Muscle of back (tissue), 11 donors: ENCODE measurements around the gene CDKAL1. TPM values are rescaled to one million over a fixed set of nuclear protein-coding genes. Genes with fewer than 3 reads are reported as not detected.

Experiments used
- DNase-seq, 3 donors: peaks; one replicate each; pipeline versions ENCODE4 v3.0.0 to v3.0.0-alpha.2; 2013
- polyA plus RNA-seq, 10 donors: library from polyadenylated mRNA; unstranded; fragments of 120-200 nt; gene quantifications; one replicate each; pipeline ENCODE4 v1.2.1, GENCODE V29; 2013; ENCODE audit not compliant: insufficient read length in 10 of 10

Gene CDKAL1
- polyA plus RNA-seq, 10 donors, result 10.7 to 17.1 (median 13.9) TPM

- no peak for DNase-seq
Observed at GRCh38 chr6:20673458-20673857, 139.2 kb downstream of the CDKAL1 start.

GRCh38 chr6:20674664-20675063, 140.4 kb downstream of the CDKAL1 start:
- no peak for DNase-seq

GRCh38 chr6:20678831-20679352, 144.6 kb downstream of the CDKAL1 start:
- DNase-seq, result no peak

GRCh38 chr6:20680697-20681165, 146.5 kb downstream of the CDKAL1 start:
- no peak for DNase-seq

- no peak for DNase-seq
Observed at GRCh38 chr6:20681243-20681684, 147.0 kb downstream of the CDKAL1 start.

- no peak for DNase-seq
Observed at GRCh38 chr6:20684474-20684873, 150.2 kb downstream of the CDKAL1 start.

- DNase-seq, result no peak
Observed at GRCh38 chr6:20686142-20686541, 151.9 kb downstream of the CDKAL1 start.

DNA sequence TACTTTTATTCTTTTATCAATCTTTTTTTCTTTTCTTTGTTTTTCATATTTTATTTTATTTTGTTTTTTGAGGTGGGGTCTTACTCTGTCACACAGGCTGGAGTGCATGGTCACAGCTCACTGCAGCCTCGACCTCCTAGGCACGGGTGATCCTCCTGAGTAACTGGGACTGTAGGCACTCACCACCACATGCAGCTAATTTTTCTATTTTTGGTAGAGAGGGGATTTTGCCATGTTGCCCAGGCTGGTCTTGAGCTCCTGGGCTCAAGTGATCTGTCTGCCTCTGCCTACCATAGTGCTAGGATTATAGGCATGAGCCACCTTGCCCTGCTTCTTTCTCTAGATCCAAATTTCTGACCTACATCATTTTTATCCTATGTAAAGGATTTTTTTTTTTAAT, 153.2 kb downstream of the CDKAL1 start:
- no peak for DNase-seq

GRCh38 chr6:20688710-20689500, 154.6 kb downstream of the CDKAL1 start:
- peak in 1 of 3 donors; percentile 19 for DNase-seq

- no peak for DNase-seq
Observed at GRCh38 chr6:20691185-20691584, 156.9 kb downstream of the CDKAL1 start.

DNA sequence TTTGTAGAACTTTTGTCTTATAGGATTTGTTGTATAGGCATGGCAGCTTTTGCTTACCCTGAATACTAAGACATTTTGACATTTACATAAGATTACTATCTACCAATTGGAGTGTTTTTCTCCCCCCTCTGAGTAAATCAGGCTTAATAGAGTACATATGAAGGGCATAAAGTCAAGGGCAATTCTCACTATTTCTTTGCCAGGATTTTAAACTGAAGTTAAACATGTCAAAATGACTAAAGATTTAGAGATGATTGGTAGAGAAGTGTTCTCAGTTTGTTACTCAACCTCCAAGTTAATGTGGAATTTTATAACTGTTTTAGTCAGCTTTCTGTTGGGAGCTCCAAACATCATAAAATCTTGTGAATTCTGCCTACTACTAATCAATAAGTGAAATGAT, 157.8 kb downstream of the CDKAL1 start:
- DNase-seq, result no peak

DNA sequence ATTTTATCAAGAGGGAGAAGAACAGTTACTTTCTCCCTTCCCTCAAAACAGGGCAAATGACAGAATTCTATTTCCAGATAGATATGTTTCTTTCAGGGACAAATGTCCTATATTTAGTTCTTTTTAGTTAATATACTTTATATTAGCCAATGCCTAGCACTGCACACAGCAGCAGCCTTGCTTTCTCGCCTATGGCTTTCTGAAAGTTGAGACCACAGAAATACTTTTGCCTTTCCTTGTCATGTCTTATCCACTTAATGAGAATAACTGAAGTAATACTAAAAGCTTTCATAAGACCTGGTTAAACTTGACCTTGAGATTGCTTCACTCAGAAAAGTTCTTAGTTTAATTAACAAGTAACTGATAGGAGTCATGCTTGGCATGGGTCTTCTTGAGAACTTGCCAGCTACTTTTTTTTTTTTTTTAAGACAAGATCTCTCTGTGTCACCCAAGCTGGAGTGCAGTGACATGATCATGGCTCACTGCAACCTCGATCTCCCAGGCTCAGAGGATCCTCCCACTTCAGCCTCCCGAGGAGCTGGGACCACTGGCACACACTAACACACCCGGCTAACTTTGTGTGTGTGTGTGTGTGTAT, 159.3 kb downstream of the CDKAL1 start:
- DNase-seq, result peak in 1 of 3 donors; percentile 18

GRCh38 chr6:20696676-20697075, 162.4 kb downstream of the CDKAL1 start:
- peak; percentile 27 to 82 (median 42) for DNase-seq

GRCh38 chr6:20698675-20699074, 164.4 kb downstream of the CDKAL1 start:
- DNase-seq, result no peak

DNA sequence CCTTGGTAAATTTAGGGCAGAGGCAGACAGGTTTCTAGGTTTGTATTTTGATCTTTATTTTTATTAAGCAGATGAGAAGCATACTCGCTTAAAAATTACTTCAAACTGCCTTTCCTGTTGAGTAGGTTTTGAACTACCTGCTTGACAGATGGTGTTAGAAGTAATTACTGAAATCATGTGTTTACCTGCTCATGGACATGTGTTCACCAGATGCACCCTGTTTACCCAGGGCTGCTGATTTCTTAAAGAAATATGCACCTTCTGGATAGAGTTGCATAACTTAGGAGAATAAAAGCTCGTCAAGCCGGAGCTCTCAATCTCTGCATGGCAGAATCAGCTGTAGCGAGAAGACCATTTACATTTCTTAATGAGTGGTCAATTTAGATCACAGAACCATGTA, 165.1 kb downstream of the CDKAL1 start:
- DNase-seq, result no peak

DNA sequence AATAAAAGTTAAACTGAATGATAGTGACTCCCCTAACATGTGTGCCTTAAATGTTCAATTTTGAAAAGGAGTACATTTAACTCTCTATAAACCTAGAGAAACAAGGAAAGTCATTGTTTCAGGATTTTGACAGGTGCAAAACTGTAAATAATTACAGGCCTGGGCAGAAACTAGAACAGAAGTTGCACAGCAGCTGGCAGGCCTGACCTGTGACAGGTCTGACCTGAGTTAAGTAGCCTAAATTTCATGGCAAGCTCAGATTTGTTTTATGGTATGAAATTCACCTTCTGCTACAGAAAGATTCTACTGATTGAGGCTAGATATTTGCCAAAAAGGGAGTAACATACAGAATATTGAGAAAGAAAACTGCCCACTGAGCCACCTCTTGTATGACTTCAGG, 166.1 kb downstream of the CDKAL1 start:
- no peak for DNase-seq

- no peak for DNase-seq
Observed at GRCh38 chr6:20702366-20702765, 168.1 kb downstream of the CDKAL1 start.

DNA sequence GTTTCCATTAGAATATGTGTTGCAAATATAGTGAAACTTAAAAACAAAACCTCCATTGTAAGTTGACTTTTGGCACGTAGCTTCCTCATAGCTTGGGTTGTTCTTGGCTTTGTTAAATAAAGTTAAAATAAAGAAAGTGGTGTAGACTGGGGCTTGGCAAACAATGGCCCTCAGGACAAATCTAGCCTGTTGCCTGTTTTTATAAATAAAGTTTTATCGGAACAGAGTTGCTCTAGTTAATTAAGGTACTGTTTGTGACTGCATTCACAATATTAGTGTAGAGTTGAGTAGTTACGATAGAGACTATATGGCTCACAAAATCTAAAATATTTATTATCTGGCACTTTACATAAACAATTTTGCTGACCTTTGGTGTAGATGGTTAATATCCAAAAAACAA, 168.8 kb downstream of the CDKAL1 start:
- DNase-seq, result no peak

- DNase-seq, result no peak
Observed at GRCh38 chr6:20704325-20705025, 170.2 kb downstream of the CDKAL1 start.

- DNase-seq, result no peak
Observed at GRCh38 chr6:20705741-20706140, 171.5 kb downstream of the CDKAL1 start.

- DNase-seq, result no peak
Observed at GRCh38 chr6:20706238-20706938, 172.1 kb downstream of the CDKAL1 start.
